Neural cell (in vitro differentiated cells): ENCODE results near the gene CACNA1C.

Experiments used
- CTCF ChIP-seq: fragments of 450-650 bp; IDR thresholded peaks from 2 replicates; pipeline ENCODE4 v1.5.1; 2014; ENCODE audit warnings: antibody characterized with exemption, mild to moderate bottlenecking, moderate library complexity; ENCODE audit not compliant: poor library complexity, severe bottlenecking
- EZH2 ChIP-seq: fragments of 200-600, 300-800 bp; shearing (Covaris generic), sonication (generic); IDR thresholded peaks from 2 replicates; pipeline ENCODE4 v1.6.1; 2014; ENCODE audit warnings: antibody characterized with exemption, low read length, borderline replicate concordance, mild to moderate bottlenecking; ENCODE audit not compliant: insufficient read depth, poor library complexity, severe bottlenecking
- POLR2AphosphoS5 ChIP-seq: IDR thresholded peaks from 2 replicates; pipeline ENCODE4 v1.6.1; 2012
- RAD21 ChIP-seq: fragments of 450-650 bp; conservative IDR thresholded peaks from 2 replicates; pipeline ENCODE4 v1.6.1; 2014; ENCODE audit warnings: antibody characterized with exemption, mild to moderate bottlenecking, moderate library complexity
- TAF1 ChIP-seq: IDR thresholded peaks from 2 replicates; pipeline ENCODE4 v1.6.1; 2012; ENCODE audit warnings: low read depth
- TF ChIP-seq, protein P1 (sequence below): IDR thresholded peaks from 2 replicates; pipeline ENCODE4 v1.6.1; 2012; ENCODE audit warnings: borderline replicate concordance

DNA sequence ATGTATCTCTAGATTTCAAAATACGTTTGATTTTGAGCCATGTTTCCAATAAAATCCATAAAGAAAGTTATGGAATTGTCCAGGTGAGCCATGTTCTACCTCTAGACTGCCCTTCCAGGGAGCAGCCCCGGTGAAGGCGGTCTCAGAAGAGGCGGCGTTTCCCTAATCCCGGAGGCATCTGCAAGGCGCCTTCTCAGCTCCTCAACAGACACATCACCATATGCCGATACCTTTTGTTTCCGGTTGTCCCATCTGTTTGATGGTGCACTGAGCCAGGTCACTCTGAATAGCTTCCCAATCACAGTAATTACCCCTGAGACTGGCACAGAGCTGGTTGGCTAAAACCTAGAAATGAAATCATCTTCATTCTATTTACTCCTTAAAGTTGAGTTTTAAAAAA is 436.5 kb downstream of the CACNA1C start:
- TF ChIP-seq CTCF (no peak), POLR2AphosphoS5 (no peak), RAD21 (no peak), EZH2 (no peak), TAF1 (no peak)
- TF ChIP-seq, protein P1, sequence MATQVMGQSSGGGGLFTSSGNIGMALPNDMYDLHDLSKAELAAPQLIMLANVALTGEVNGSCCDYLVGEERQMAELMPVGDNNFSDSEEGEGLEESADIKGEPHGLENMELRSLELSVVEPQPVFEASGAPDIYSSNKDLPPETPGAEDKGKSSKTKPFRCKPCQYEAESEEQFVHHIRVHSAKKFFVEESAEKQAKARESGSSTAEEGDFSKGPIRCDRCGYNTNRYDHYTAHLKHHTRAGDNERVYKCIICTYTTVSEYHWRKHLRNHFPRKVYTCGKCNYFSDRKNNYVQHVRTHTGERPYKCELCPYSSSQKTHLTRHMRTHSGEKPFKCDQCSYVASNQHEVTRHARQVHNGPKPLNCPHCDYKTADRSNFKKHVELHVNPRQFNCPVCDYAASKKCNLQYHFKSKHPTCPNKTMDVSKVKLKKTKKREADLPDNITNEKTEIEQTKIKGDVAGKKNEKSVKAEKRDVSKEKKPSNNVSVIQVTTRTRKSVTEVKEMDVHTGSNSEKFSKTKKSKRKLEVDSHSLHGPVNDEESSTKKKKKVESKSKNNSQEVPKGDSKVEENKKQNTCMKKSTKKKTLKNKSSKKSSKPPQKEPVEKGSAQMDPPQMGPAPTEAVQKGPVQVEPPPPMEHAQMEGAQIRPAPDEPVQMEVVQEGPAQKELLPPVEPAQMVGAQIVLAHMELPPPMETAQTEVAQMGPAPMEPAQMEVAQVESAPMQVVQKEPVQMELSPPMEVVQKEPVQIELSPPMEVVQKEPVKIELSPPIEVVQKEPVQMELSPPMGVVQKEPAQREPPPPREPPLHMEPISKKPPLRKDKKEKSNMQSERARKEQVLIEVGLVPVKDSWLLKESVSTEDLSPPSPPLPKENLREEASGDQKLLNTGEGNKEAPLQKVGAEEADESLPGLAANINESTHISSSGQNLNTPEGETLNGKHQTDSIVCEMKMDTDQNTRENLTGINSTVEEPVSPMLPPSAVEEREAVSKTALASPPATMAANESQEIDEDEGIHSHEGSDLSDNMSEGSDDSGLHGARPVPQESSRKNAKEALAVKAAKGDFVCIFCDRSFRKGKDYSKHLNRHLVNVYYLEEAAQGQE = no peak
